ENCODE measurements around the gene GUCY2C. TPM values are rescaled to one million over a fixed set of nuclear protein-coding genes. Genes with fewer than 3 reads are reported as not detected.

GUCY2C gene
- total and polyA plus RNA-seq, 10 of the 15 experiments (the other 5 are each of a cell fraction or from before 2014, with no cell fraction given), result 0.08 to 0.60 (median 0.17) TPM

DNA sequence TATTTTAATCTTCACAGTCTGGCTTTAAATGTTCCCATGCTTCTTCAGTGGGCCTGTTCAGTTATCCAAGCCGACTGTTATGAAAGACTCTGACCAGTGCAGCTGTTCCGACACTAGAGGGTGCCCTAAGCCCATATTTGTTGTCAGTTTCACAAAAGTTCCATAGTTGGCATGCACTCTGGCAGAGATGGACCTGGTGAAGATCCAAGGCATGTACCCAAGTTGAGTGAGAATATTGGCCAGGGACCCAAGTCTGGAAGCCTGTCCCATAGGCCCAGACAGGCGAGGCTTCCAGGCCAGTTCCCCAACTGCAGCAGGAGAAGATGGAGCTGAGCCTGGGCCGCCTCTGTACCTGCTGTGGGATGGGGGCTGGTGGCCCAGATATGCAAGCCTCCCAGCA is 27.4 kb upstream of the GUCY2C start (continued):
- TF ChIP-seq, protein P1, sequence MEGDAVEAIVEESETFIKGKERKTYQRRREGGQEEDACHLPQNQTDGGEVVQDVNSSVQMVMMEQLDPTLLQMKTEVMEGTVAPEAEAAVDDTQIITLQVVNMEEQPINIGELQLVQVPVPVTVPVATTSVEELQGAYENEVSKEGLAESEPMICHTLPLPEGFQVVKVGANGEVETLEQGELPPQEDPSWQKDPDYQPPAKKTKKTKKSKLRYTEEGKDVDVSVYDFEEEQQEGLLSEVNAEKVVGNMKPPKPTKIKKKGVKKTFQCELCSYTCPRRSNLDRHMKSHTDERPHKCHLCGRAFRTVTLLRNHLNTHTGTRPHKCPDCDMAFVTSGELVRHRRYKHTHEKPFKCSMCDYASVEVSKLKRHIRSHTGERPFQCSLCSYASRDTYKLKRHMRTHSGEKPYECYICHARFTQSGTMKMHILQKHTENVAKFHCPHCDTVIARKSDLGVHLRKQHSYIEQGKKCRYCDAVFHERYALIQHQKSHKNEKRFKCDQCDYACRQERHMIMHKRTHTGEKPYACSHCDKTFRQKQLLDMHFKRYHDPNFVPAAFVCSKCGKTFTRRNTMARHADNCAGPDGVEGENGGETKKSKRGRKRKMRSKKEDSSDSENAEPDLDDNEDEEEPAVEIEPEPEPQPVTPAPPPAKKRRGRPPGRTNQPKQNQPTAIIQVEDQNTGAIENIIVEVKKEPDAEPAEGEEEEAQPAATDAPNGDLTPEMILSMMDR (IDR thresholded peaks at IDR 0.05 in 2 of 3, conservative IDR thresholded peaks at IDR 0.05 in 1 of 3; ENCODE audit: control insufficient read depth in 2 of 3, extremely low read depth in 1 of 3, insufficient read depth in 1 of 3, low read depth in 3 of 3, low read length in 3 of 3), result peak; percentile 72 to 79 (median 74)
- TF ChIP-seq YY1 (IDR thresholded peaks at IDR 0.05; ENCODE audit: low read depth, low read length), result 0 out of 2 replicates have a peak, but pooled peaks have one; percentile 14
- no peak for TF ChIP-seq NR2C2 (IDR thresholded peaks at IDR 0.05; ENCODE audit: borderline replicate concordance, control insufficient read depth, insufficient read length, low read depth)
- TF ChIP-seq POU2F2 (IDR thresholded peaks at IDR 0.05; ENCODE audit: borderline replicate concordance, low read depth, low read length), result no peak
- TF ChIP-seq, protein P2, sequence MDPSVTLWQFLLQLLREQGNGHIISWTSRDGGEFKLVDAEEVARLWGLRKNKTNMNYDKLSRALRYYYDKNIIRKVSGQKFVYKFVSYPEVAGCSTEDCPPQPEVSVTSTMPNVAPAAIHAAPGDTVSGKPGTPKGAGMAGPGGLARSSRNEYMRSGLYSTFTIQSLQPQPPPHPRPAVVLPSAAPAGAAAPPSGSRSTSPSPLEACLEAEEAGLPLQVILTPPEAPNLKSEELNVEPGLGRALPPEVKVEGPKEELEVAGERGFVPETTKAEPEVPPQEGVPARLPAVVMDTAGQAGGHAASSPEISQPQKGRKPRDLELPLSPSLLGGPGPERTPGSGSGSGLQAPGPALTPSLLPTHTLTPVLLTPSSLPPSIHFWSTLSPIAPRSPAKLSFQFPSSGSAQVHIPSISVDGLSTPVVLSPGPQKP (IDR thresholded peaks at IDR 0.05; ENCODE audit: low read depth, low read length), result no peak
- TF ChIP-seq, protein P3, sequence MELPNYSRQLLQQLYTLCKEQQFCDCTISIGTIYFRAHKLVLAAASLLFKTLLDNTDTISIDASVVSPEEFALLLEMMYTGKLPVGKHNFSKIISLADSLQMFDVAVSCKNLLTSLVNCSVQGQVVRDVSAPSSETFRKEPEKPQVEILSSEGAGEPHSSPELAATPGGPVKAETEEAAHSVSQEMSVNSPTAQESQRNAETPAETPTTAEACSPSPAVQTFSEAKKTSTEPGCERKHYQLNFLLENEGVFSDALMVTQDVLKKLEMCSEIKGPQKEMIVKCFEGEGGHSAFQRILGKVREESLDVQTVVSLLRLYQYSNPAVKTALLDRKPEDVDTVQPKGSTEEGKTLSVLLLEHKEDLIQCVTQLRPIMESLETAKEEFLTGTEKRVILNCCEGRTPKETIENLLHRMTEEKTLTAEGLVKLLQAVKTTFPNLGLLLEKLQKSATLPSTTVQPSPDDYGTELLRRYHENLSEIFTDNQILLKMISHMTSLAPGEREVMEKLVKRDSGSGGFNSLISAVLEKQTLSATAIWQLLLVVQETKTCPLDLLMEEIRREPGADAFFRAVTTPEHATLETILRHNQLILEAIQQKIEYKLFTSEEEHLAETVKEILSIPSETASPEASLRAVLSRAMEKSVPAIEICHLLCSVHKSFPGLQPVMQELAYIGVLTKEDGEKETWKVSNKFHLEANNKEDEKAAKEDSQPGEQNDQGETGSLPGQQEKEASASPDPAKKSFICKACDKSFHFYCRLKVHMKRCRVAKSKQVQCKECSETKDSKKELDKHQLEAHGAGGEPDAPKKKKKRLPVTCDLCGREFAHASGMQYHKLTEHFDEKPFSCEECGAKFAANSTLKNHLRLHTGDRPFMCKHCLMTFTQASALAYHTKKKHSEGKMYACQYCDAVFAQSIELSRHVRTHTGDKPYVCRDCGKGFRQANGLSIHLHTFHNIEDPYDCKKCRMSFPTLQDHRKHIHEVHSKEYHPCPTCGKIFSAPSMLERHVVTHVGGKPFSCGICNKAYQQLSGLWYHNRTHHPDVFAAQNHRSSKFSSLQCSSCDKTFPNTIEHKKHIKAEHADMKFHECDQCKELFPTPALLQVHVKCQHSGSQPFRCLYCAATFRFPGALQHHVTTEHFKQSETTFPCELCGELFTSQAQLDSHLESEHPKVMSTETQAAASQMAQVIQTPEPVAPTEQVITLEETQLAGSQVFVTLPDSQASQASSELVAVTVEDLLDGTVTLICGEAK (IDR thresholded peaks at IDR 0.05; ENCODE audit: borderline replicate concordance), result no peak
- TF ChIP-seq KDM1A (IDR thresholded peaks at IDR 0.05; ENCODE audit: borderline replicate concordance), result no peak
- TF ChIP-seq, protein P4, sequence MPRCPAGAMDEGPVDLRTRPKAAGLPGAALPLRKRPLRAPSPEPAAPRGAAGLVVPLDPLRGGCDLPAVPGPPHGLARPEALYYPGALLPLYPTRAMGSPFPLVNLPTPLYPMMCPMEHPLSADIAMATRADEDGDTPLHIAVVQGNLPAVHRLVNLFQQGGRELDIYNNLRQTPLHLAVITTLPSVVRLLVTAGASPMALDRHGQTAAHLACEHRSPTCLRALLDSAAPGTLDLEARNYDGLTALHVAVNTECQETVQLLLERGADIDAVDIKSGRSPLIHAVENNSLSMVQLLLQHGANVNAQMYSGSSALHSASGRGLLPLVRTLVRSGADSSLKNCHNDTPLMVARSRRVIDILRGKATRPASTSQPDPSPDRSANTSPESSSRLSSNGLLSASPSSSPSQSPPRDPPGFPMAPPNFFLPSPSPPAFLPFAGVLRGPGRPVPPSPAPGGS (IDR thresholded peaks at IDR 0.05; ENCODE audit: borderline replicate concordance, insufficient read depth, low read depth, low read length, poor library complexity, severe bottlenecking), result no peak
- no peak for TF ChIP-seq PAX5 (IDR thresholded peaks at IDR 0.05; ENCODE audit: borderline replicate concordance, low read depth, low read length)
- no peak for TF ChIP-seq BMI1 (IDR thresholded peaks at IDR 0.05; ENCODE audit: borderline replicate concordance)
- peak; percentile 63 for TF ChIP-seq SMC3 (IDR thresholded peaks at IDR 0.05; ENCODE audit: borderline replicate concordance, low read length)
- no peak for TF ChIP-seq KAT2A (conservative IDR thresholded peaks at IDR 0.05; ENCODE audit: control insufficient read depth, low read depth, low read length)
- TF ChIP-seq MXI1 (IDR thresholded peaks at IDR 0.05; ENCODE audit: low read depth, low read length), result no peak
- no peak for TF ChIP-seq SRF (IDR thresholded peaks at IDR 0.05; ENCODE audit: low read depth in 2 of 2, low read length in 2 of 2)
- TF ChIP-seq NFYB (IDR thresholded peaks at IDR 0.05; ENCODE audit: insufficient read depth, low read depth, low read length), result no peak
- no peak for TF ChIP-seq ATF7 (IDR thresholded peaks at IDR 0.05; ENCODE audit: low read depth)
- TF ChIP-seq HDGF (IDR thresholded peaks at IDR 0.05), result no peak
- TF ChIP-seq, protein P5, sequence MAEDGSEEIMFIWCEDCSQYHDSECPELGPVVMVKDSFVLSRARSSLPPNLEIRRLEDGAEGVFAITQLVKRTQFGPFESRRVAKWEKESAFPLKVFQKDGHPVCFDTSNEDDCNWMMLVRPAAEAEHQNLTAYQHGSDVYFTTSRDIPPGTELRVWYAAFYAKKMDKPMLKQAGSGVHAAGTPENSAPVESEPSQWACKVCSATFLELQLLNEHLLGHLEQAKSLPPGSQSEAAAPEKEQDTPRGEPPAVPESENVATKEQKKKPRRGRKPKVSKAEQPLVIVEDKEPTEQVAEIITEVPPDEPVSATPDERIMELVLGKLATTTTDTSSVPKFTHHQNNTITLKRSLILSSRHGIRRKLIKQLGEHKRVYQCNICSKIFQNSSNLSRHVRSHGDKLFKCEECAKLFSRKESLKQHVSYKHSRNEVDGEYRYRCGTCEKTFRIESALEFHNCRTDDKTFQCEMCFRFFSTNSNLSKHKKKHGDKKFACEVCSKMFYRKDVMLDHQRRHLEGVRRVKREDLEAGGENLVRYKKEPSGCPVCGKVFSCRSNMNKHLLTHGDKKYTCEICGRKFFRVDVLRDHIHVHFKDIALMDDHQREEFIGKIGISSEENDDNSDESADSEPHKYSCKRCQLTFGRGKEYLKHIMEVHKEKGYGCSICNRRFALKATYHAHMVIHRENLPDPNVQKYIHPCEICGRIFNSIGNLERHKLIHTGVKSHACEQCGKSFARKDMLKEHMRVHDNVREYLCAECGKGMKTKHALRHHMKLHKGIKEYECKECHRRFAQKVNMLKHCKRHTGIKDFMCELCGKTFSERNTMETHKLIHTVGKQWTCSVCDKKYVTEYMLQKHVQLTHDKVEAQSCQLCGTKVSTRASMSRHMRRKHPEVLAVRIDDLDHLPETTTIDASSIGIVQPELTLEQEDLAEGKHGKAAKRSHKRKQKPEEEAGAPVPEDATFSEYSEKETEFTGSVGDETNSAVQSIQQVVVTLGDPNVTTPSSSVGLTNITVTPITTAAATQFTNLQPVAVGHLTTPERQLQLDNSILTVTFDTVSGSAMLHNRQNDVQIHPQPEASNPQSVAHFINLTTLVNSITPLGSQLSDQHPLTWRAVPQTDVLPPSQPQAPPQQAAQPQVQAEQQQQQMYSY (CRISPR knock-in tag; IDR thresholded peaks at IDR 0.05), result no peak

Data from GM12878 (cell line).